ENCODE data around the gene ELOVL3. TPM values are rescaled to one million over a fixed set of nuclear protein-coding genes. Genes with fewer than 3 reads are reported as not detected.
A peak's percentile ranks its signal among the peaks of the same experiment; 100 is the strongest.
"Not testable (repeated sequence)": the region's sequence is repeated elsewhere in the genome, so short reads cannot be mapped to it uniquely, and the experiment has no call there.

ELOVL3 gene
- total and polyA plus RNA-seq, 4 donors, result 0.54 to 1.4 (median 1.1) TPM

DNA sequence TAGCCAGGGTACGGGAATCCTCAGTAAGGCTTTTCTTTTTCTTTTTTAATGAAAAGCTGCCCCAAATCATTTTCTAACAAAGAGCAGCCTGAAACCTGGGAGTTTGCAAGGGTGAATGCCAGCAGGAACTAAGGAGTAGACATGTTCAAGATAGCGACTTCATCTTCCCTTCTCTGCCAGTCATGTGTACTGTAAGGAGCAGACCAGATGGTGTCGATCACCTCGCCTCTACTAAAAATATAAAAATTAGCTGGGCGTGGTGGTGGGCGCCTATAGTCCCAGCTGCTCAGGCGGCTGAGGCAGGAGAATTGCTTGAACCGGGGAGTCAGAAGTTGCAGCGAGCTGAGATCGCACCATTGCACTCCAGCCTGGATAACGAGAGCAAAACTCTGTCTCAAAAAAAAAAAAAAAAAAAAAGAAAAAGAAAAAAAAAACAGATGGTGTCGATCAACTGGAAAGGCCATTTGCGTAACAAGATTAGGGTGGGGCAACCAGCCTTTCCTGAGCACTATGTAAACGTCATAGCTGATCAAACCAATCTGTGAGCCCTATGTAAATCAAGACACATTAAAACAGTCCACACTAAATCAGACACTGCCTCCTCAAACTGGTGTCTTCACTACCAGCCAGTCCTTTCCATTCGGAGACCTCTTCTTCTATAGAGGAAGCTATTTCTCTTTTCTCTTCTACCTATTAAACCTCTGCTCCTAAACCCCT is 40.1 kb upstream of the ELOVL3 start:
- H3K36me3 ChIP-seq (ENCODE audit: control insufficient read depth in 4 of 4, insufficient read depth in 4 of 4, low read length in 4 of 4), result no peaks in the 10 kb centered on the region
- no peaks in the 10 kb centered on the region for H3K9me3 ChIP-seq (ENCODE audit: control insufficient read depth in 4 of 4, insufficient read depth in 3 of 4, low read length in 3 of 4)
- H3K27me3 ChIP-seq (ENCODE audit: control insufficient read depth in 3 of 3, insufficient read depth in 3 of 3, low read length in 2 of 3), result no peaks in the 10 kb centered on the region
- DNase-seq (peak in 2 of 3 donors; percentile 31 to 45), ATAC-seq (ENCODE audit: insufficient read depth, low FRiP score) (no peak)
- no peak overlapping the region for H3K9ac ChIP-seq (ENCODE audit: insufficient read depth in 1 of 2, low read length in 2 of 2)
- H3K4me3 ChIP-seq, result no peak overlapping the region
- TF ChIP-seq, protein P1, sequence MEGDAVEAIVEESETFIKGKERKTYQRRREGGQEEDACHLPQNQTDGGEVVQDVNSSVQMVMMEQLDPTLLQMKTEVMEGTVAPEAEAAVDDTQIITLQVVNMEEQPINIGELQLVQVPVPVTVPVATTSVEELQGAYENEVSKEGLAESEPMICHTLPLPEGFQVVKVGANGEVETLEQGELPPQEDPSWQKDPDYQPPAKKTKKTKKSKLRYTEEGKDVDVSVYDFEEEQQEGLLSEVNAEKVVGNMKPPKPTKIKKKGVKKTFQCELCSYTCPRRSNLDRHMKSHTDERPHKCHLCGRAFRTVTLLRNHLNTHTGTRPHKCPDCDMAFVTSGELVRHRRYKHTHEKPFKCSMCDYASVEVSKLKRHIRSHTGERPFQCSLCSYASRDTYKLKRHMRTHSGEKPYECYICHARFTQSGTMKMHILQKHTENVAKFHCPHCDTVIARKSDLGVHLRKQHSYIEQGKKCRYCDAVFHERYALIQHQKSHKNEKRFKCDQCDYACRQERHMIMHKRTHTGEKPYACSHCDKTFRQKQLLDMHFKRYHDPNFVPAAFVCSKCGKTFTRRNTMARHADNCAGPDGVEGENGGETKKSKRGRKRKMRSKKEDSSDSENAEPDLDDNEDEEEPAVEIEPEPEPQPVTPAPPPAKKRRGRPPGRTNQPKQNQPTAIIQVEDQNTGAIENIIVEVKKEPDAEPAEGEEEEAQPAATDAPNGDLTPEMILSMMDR (IDR thresholded peaks at IDR 0.05; ENCODE audit: control extremely low read depth, extremely low read depth), result no peak
- no peak overlapping the region for H3K27ac ChIP-seq (ENCODE audit: low read depth in 1 of 2, low read length in 1 of 2)
- H3K4me1 ChIP-seq (ENCODE audit: control insufficient read depth in 5 of 5, insufficient read depth in 5 of 5, low read length in 5 of 5), result peaks cover 0 to 2% (median 0%) of the 10 kb centered on the region in 5 donors
- 81 to 82% methylated on average over 15 of the region's 15 CpGs for WGBS, 2 donors

GRCh38 chr10:102188298-102188940 is 37.7 kb upstream of the ELOVL3 start:
- no peak overlapping the region for H3K4me3 ChIP-seq
- H3K9me3 ChIP-seq (ENCODE audit: control insufficient read depth in 4 of 4, insufficient read depth in 3 of 4, low read length in 3 of 4), result peaks cover 0 to 2% (median 0%) of the 10 kb centered on the region in 4 donors
- no peak overlapping the region for H3K27ac ChIP-seq (ENCODE audit: low read depth in 1 of 2, low read length in 1 of 2)
- no peaks in the 10 kb centered on the region for H3K36me3 ChIP-seq (ENCODE audit: control insufficient read depth in 4 of 4, insufficient read depth in 4 of 4, low read length in 4 of 4)
- DNase-seq (no peak), ATAC-seq (ENCODE audit: insufficient read depth, low FRiP score) (no peak)
- no peak overlapping the region for H3K9ac ChIP-seq (ENCODE audit: insufficient read depth in 1 of 2, low read length in 2 of 2)
- H3K27me3 ChIP-seq (ENCODE audit: control insufficient read depth in 3 of 3, insufficient read depth in 3 of 3, low read length in 2 of 3), result no peaks in the 10 kb centered on the region
- peaks cover 0 to 2% (median 0%) of the 10 kb centered on the region in 5 donors for H3K4me1 ChIP-seq (ENCODE audit: control insufficient read depth in 5 of 5, insufficient read depth in 5 of 5, low read length in 5 of 5)
- WGBS, 2 donors, result 68 to 71% methylated on average over 3 of the region's 3 CpGs
- TF ChIP-seq, protein P1 (IDR thresholded peaks at IDR 0.05; ENCODE audit: control extremely low read depth, extremely low read depth), result no peak

DNA sequence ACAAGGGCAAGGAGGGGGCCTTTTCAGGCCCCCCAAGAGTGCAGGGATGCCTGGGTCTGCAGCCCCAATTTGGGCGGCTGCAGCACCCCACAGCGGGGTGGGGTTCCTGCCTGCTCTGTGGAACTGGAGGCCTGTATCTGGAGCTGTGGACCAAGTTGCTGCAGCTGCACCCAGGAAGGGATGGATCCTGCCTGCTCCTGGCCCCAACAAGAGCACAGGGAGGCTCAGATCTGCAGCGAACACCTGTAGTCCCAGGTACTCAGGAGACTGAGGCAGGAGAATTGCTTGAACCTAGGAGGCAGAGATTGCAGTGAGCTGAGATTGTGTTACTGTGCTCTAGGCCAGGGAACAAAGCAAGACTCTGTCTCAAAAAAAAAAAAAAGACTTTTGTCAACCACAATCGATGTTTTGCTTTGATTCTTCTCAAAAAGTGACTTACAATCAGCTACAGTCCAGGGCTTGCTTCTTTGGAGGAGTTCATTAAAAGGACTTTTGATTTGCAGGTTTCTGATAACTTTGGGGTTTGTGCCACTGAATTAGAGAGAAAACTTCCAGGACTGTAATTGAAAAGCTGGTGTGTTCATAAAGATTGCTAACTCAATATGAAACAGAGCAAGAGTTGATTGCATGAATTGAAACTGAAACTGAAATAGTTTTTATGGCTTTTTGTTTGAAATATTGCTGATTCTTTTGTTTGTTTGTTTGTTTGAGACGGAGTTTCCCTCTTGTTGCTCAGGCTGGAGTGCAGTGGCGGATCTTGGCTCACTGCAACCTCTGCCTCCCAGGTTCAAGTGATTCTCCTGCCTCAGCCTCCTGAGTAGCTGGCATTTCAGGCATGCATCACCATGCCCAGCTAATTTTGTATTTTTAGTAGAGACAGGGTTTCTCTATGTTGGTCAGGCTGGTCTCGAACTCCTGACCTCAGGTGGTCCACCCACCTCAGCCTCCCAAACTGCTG is 36.9 kb upstream of the ELOVL3 start:
- not testable (repeated sequence) for H3K36me3 ChIP-seq (ENCODE audit: control insufficient read depth in 4 of 4, insufficient read depth in 4 of 4, low read length in 4 of 4); ATAC-seq (ENCODE audit: insufficient read depth, low FRiP score); H3K9ac ChIP-seq (ENCODE audit: insufficient read depth in 1 of 2, low read length in 2 of 2); H3K4me1 ChIP-seq (ENCODE audit: control insufficient read depth in 5 of 5, insufficient read depth in 5 of 5, low read length in 5 of 5); H3K27ac ChIP-seq (ENCODE audit: low read depth in 1 of 2, low read length in 1 of 2); H3K27me3 ChIP-seq (ENCODE audit: control insufficient read depth in 3 of 3, insufficient read depth in 3 of 3, low read length in 2 of 3); H3K9me3 ChIP-seq (ENCODE audit: control insufficient read depth in 4 of 4, insufficient read depth in 3 of 4, low read length in 3 of 4); H3K4me3 ChIP-seq
- peak in 1 of 3 donors; percentile 15 for DNase-seq
- 68 to 84% methylated on average over 7 of the region's 7 CpGs for WGBS, 2 donors

All from lung (tissue), 12 donors.